GM18858 (cell line): ENCODE results near the gene USB1.

ENCODE experiments used
- ATAC-seq: cut with Tn5 transposase; IDR thresholded peaks from one replicate; pipeline ENCODE4 v1.9.1; 2021; ENCODE audit not compliant: unreplicated experiment

The USB1 gene

GRCh38 chr16:58030136-58030840, 29.1 kb downstream of the USB1 start:
- no peak for ATAC-seq

GRCh38 chr16:58031016-58031800, 30.0 kb downstream of the USB1 start:
- no peak for ATAC-seq

GRCh38 chr16:58032710-58033293, 31.6 kb downstream of the USB1 start:
- no peak for ATAC-seq

GRCh38 chr16:58034128-58034685, 33.0 kb downstream of the USB1 start:
- ATAC-seq = no peak

- no peak for ATAC-seq
Observed at GRCh38 chr16:58034774-58035173, 33.6 kb downstream of the USB1 start.

GRCh38 chr16:58035356-58036170, 34.4 kb downstream of the USB1 start:
- ATAC-seq = no peak

DNA sequence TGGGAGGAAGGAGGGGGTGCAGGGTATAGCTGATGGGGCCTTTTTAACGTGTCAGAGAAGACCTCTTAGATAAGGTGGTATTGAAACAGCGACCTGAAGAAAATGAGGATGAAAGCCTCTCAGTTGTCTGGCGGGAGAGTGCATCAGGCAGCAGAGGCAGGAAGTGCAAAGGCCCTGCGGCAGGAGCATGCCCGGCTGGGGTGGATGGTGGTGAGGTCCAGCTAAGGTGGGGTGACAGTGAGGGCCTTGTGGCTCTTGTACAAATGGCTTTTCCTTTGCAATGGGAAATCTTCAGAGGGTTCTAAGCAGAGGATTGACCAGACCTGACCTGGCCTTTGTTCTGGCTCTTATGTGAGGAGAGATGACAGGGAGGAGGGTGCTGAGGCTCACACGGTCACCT, 35.7 kb downstream of the USB1 start:
- no peak for ATAC-seq

- ATAC-seq = no peak
Observed at GRCh38 chr16:58037365-58038057, 36.3 kb downstream of the USB1 start.

GRCh38 chr16:58038219-58038641, 37.0 kb downstream of the USB1 start:
- no peak for ATAC-seq

DNA sequence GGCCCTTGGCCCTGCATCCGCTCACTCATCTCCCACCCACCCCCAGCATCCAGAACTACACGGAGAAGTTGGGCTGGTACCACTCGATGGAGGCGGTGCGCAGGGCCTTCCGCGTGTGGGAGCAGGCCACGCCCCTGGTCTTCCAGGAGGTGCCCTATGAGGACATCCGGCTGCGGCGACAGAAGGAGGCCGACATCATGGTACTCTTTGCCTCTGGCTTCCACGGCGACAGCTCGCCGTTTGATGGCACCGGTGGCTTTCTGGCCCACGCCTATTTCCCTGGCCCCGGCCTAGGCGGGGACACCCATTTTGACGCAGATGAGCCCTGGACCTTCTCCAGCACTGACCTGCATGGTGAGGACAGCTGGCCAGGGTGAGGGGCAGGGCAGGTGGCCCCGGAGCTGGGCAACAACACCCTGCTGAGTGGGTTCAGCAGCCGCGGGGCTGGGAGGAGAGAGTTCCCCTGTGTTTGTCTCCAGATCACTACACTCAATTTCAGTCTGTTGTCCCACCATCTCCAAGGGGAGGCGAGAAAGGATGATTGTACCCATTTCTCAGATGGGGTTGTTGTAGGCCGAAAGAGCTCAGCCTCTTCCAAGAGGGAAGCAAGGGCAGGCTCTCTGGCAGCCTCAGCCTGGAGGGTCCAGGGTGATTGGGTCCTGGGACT, 38.8 kb downstream of the USB1 start:
- no peak for ATAC-seq

- ATAC-seq = no peak
Observed at GRCh38 chr16:58040496-58040846, 39.3 kb downstream of the USB1 start.

GRCh38 chr16:58040945-58041627, 39.9 kb downstream of the USB1 start:
- ATAC-seq = no peak

DNA sequence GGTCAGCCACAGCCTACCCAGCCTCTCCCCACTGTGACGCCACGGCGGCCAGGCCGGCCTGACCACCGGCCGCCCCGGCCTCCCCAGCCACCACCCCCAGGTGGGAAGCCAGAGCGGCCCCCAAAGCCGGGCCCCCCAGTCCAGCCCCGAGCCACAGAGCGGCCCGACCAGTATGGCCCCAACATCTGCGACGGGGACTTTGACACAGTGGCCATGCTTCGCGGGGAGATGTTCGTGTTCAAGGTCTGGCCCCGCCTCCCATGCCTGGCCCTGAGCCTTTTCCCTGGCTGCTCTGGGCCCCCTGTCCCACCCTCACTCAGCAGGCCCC, 40.4 kb downstream of the USB1 start:
- no peak for ATAC-seq

DNA sequence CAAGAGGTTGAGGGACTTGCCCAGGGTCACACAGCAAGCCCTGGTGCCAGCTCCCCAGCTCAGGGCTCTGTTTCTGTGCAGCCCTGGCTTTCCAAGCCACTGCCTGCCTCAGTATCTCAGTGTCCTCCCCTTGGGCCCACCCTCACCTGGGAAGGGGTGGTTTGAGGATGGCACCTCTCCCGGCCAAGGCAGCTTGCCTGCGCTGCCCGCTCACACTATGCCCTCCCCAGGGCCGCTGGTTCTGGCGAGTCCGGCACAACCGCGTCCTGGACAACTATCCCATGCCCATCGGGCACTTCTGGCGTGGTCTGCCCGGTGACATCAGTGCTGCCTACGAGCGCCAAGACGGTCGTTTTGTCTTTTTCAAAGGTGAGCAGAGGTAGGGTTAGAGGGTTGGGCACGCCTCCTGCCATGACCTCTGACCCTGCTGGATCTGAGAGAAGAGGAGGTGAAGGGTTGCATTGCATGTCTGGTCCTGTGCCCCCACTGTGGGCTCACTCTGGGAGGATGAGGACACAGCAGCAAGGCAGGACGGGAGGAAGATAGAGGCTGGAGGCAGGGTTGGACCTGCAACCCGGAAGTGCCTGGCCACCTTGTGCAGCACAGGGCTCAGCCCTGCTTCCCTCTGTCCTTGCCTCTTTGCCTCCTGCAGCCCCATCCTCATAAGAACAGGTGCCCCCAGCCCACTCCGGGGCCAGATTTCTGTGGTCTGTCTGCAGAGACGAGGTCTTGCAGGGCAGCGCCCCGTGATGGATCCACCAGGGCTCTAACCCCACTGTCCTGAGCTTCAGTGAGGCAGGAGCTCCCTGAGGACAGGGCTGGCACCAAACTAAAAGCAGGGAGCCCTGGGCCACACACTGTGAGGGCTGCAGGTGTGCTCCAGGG, 41.0 kb downstream of the USB1 start:
- no peak for ATAC-seq

DNA sequence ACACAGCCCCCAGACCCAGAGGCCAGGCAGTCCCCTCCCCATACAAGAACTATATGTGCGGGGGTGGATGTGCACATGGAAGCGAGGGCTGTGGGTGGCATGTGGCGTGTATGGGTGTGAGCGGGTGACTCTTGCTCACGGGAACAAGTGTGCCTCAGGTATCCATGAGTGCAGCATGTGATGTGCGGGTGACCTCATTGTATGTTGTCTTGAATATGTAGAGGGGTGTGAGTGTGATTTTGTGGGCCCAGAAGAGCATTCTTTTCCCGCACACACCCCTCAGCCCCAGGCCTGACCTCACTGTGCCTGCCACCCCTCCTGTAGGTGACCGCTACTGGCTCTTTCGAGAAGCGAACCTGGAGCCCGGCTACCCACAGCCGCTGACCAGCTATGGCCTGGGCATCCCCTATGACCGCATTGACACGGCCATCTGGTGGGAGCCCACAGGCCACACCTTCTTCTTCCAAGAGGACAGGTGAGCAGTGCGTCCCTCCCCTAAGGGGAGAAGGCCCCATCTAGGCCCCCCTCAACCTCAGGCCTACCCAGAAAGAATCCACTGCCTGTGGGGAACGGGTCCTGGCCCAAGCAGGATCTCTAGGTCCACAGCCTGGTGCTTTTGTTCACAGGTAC, 41.8 kb downstream of the USB1 start:
- no peak for ATAC-seq

- ATAC-seq = no peak
Observed at GRCh38 chr16:58043571-58044155, 42.5 kb downstream of the USB1 start.

GRCh38 chr16:58044266-58045019, 43.2 kb downstream of the USB1 start:
- ATAC-seq = no peak
